Caco-2 (cell line): Measurements from ENCODE around the gene PTGS1. TPM values are rescaled to one million over a fixed set of nuclear protein-coding genes. Genes with fewer than 3 reads are reported as not detected.

Experiments used
- BruUV-seq: library from RNA; stranded (reverse); fragments of 400-500 nt; replicated peaks from 2 replicates; lab custom pipeline; 2021; lab: Mats Ljungman, UMichigan
- CTCF ChIA-PET: fragments of 300-600 bp; sonication (Branson Sonifier 250); formaldehyde crosslinking; loops from one replicate; lab custom pipeline; 2022; ENCODE audit warnings: antibody characterized with exemption; lab: Charles Lee
- POLR2A ChIA-PET: fragments of 300-600 bp; sonication (Branson Sonifier 250); formaldehyde crosslinking; loops from one replicate; lab custom pipeline; 2022; ENCODE audit warnings: antibody characterized with exemption; lab: Charles Lee
- DNase-seq, 2 experiments: peaks; one replicate each; pipeline versions ENCODE4 v3.0.0 to v3.0.0-alpha.2; 2020 to 2022
- H3K27me3 ChIP-seq: replicated peaks from 2 replicates; pipeline ENCODE4 v1.6.0; 2011; ENCODE audit warnings: low read length; ENCODE audit not compliant: control insufficient read depth, insufficient read depth
- H3K36me3 ChIP-seq: 2 replicates; pipeline ENCODE4 v1.5.1; 2011; ENCODE audit warnings: low read length; ENCODE audit not compliant: control insufficient read depth, insufficient read depth
- H3K4me1 ChIP-seq: fragments of 250-450 bp; sonication (Bioruptor Pico); 2 replicates; pipeline ENCODE4 v1.5.1; 2020; ENCODE audit warnings: mild to moderate bottlenecking
- H3K4me3 ChIP-seq: 2 replicates; pipeline ENCODE4 v1.5.1; 2011; ENCODE audit warnings: low read depth, mild to moderate bottlenecking, control low read depth, low read length
- H3K9me3 ChIP-seq: fragments of 250-450 bp; sonication (Bioruptor Pico); 2 replicates; pipeline ENCODE4 v1.5.1; 2020; ENCODE audit warnings: mild to moderate bottlenecking, moderate library complexity
- H3K27ac Mint-ChIP-seq: one replicate; pipeline ENCODE4 v1.8.0; 2022; ENCODE audit warnings: mixed read lengths; ENCODE audit not compliant: unreplicated experiment
- H3K27me3 Mint-ChIP-seq: one replicate; pipeline ENCODE4 v1.8.0; 2022; ENCODE audit warnings: mixed read lengths; ENCODE audit not compliant: insufficient read depth, unreplicated experiment
- H3K36me3 Mint-ChIP-seq: one replicate; pipeline ENCODE4 v1.8.0; 2022; ENCODE audit warnings: mild to moderate bottlenecking, mixed read lengths; ENCODE audit not compliant: insufficient read depth, unreplicated experiment
- H3K4me1 Mint-ChIP-seq: one replicate; pipeline ENCODE4 v1.8.0; 2022; ENCODE audit warnings: low read depth, mixed read lengths; ENCODE audit not compliant: unreplicated experiment
- H3K4me3 Mint-ChIP-seq: one replicate; pipeline ENCODE4 v1.8.0; 2022; ENCODE audit warnings: mild to moderate bottlenecking, moderate library complexity, mixed read lengths; ENCODE audit not compliant: unreplicated experiment
- H3K9me3 Mint-ChIP-seq: one replicate; pipeline ENCODE4 v1.8.0; 2022; ENCODE audit warnings: mixed read lengths; ENCODE audit not compliant: unreplicated experiment
- intact Hi-C: fragments of 100-400 bp; cut with micrococcal nuclease; formaldehyde crosslinking; loops from one replicate; pipeline ENCODE4 v1.10.0; 2022; ENCODE audit not compliant: unreplicated experiment
- total RNA-seq: library from RNA; stranded (reverse); gene quantifications from 2 replicates; pipeline ENCODE4 v1.2.3, GENCODE V29; 2022
- TF ChIP-seq, protein P1 (sequence below), 2 experiments: fragments of 200-600 bp in 1 of 2; IDR thresholded peaks; 1 replicate in 1 of 2; 2 replicates in 1 of 2; pipeline versions ENCODE4 v1.5.1 to v1.8.0; 2011 to 2022; ENCODE audit warnings: antibody characterized with exemption in 1 of 2, control low read depth in 1 of 2, inconsistent platforms in 1 of 2, low read depth in 1 of 2, low read length in 1 of 2, mild to moderate bottlenecking in 1 of 2, moderate library complexity in 1 of 2; ENCODE audit not compliant: insufficient read depth in 1 of 2, severe bottlenecking in 1 of 2, unreplicated experiment in 1 of 2

Gene PTGS1
- total RNA-seq, 1 experiment from 2014 or later, result 0.29 TPM

DNA sequence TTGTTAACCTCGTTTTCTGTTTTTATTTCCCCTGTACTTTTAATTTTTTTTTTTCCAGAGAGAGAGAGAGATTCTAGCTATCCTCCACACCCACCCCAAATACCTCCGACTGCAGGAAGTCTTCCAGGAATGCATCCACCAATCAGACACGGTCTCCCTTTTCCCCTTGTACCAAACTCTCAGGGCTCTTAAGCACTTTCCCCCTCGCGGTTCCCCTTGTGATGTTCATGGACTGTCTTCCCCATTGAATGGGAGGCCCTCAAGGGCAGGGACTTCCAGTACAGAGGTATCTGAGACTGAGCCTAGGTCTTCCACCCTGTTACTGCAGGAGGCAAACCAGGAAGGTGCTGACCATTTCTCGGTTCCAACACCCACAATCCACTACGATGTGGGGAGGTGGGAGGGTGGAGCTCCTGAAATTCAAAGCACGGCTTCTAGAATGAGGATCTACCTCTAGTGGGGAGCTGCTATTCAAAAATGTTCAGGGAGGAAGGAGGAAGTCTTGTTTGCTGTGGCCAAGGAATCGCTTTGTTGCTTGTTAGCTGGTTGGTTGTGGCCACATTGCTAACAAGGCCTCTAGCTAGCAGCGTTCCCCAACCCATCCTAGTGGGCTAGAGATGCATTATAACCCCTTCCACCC is 37.5 kb upstream of the PTGS1 start:
- Mint-ChIP-seq H3K27me3 (no peaks in the 10 kb centered on the region), H3K4me1 (no peaks in the 10 kb centered on the region), H3K4me3 (no peak overlapping the region), H3K36me3 (peaks cover 6% of the 10 kb centered on the region), H3K27ac (no peak overlapping the region), H3K9me3 (no peaks in the 10 kb centered on the region)
- Histone ChIP-seq H3K4me1 (no peaks in the 10 kb centered on the region), H3K36me3 (no peaks in the 10 kb centered on the region; the same call in 1 of the 2 replicates), H3K9me3 (no peaks in the 10 kb centered on the region), H3K4me3 (no peak overlapping the region), H3K27me3 (no peaks in the 10 kb centered on the region)
- TF ChIP-seq, protein P1, sequence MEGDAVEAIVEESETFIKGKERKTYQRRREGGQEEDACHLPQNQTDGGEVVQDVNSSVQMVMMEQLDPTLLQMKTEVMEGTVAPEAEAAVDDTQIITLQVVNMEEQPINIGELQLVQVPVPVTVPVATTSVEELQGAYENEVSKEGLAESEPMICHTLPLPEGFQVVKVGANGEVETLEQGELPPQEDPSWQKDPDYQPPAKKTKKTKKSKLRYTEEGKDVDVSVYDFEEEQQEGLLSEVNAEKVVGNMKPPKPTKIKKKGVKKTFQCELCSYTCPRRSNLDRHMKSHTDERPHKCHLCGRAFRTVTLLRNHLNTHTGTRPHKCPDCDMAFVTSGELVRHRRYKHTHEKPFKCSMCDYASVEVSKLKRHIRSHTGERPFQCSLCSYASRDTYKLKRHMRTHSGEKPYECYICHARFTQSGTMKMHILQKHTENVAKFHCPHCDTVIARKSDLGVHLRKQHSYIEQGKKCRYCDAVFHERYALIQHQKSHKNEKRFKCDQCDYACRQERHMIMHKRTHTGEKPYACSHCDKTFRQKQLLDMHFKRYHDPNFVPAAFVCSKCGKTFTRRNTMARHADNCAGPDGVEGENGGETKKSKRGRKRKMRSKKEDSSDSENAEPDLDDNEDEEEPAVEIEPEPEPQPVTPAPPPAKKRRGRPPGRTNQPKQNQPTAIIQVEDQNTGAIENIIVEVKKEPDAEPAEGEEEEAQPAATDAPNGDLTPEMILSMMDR (IDR thresholded peaks at IDR 0.05; ENCODE audit: insufficient read depth in 1 of 2, low read depth in 1 of 2, low read length in 1 of 2, severe bottlenecking in 1 of 2, unreplicated experiment in 1 of 2), result no peak
- no TSS peak for BruUV-seq
- ChIA-PET POLR2A (no interaction called here), CTCF (no interaction called here)
- DNase-seq, result no peak
- intact Hi-C loops, result no loop called here

DNA sequence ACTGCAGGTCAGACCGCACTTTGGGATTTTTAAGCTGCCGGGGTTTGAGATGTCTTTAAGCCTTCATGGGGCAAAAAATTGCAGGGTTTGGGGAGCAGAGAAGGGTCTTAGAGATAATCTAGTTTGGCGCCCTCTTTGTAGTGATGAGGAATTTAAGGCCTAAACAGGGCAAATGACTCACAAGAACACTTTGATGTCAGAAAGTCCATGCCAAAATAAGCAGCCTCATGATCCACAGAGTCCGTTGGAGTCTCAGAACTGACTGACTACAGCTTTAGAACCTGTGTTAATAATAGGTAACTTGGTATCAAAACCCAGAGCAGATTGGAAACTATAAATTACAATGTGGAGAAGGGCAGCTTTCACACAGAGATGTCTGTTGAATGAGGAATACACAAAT is 35.9 kb upstream of the PTGS1 start:
- H3K27ac Mint-ChIP-seq, result no peak overlapping the region
- H3K4me3 ChIP-seq, result no peak overlapping the region
- no peaks in the 10 kb centered on the region for H3K9me3 ChIP-seq
- POLR2A ChIA-PET, result no interaction called here
- H3K27me3 Mint-ChIP-seq, result peaks cover 5% of the 10 kb centered on the region
- H3K9me3 Mint-ChIP-seq, result no peaks in the 10 kb centered on the region
- TF ChIP-seq, protein P1 (IDR thresholded peaks at IDR 0.05; ENCODE audit: insufficient read depth in 1 of 2, low read depth in 1 of 2, low read length in 1 of 2, severe bottlenecking in 1 of 2, unreplicated experiment in 1 of 2), result no peak
- CTCF ChIA-PET, result no interaction called here
- H3K36me3 ChIP-seq, result no peaks in the 10 kb centered on the region; the same call in 1 of the 2 replicates
- H3K36me3 Mint-ChIP-seq, result no peaks in the 10 kb centered on the region
- no peak overlapping the region for H3K4me3 Mint-ChIP-seq
- BruUV-seq, result no TSS peak
- H3K4me1 Mint-ChIP-seq, result no peaks in the 10 kb centered on the region
- DNase-seq, result no peak
- intact Hi-C loops, result loop anchor here (5.0 kb wide), 1 partner anchor 1992 kb away; no protein-coding TSS in a partner anchor
- H3K4me1 ChIP-seq, result no peaks in the 10 kb centered on the region
- no peaks in the 10 kb centered on the region for H3K27me3 ChIP-seq

DNA sequence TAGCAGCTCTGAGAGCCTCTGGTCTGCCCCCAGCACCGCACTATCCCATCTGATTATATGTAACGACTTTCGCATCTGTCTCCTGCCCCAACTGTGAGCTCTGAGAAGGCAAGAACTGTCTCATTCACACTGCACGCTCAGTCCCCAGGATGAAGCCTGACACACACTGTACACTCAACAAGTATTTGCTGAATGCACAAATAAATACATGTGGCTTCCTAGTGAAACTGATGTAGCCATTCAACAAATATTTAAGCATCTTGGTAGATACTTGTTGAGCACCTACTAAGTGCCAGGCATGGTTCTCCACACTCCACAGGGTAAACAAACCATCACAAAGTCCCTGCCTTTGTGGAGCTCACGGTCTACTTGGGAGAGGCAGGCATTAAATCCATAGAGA is 34.6 kb upstream of the PTGS1 start:
- ChIA-PET CTCF (no interaction called here), POLR2A (no interaction called here)
- Mint-ChIP-seq H3K27ac (no peak overlapping the region), H3K4me3 (no peak overlapping the region), H3K36me3 (no peaks in the 10 kb centered on the region), H3K27me3 (peaks cover 5% of the 10 kb centered on the region), H3K4me1 (no peaks in the 10 kb centered on the region), H3K9me3 (no peaks in the 10 kb centered on the region)
- TF ChIP-seq, protein P1 (IDR thresholded peaks at IDR 0.05; ENCODE audit: insufficient read depth in 1 of 2, low read depth in 1 of 2, low read length in 1 of 2, severe bottlenecking in 1 of 2, unreplicated experiment in 1 of 2), result no peak
- no peaks in the 10 kb centered on the region for H3K27me3 ChIP-seq
- intact Hi-C loops, result loop anchor here (5.0 kb wide), 1 partner anchor 1991 kb away; no protein-coding TSS in a partner anchor
- no peak overlapping the region for H3K4me3 ChIP-seq
- BruUV-seq, result no TSS peak
- H3K4me1 ChIP-seq, result no peaks in the 10 kb centered on the region
- no peaks in the 10 kb centered on the region for H3K36me3 ChIP-seq
- DNase-seq, result no peak
- H3K9me3 ChIP-seq, result no peaks in the 10 kb centered on the region
